ENCODE measurements around the gene WDR6. TPM values are rescaled to one million over a fixed set of nuclear protein-coding genes. Genes with fewer than 3 reads are reported as not detected.

The WDR6 gene
- total RNA-seq, 2 experiments from 2014 or later: 111 to 125 TPM

- CTCF ChIA-PET: interaction anchor here (0.6 to 4.2 kb wide), 5 partner anchors 8 to 21 kb away, joined by 4 to 45 read pairs (median 22); partner anchors contain the start of genes DALRD3, NDUFAF3 and P4HTM
- DNase-seq (no peak), ATAC-seq (no peak)
- no peaks in the 10 kb centered on the region for H3K9me3 Mint-ChIP-seq
- peaks cover 18% of the 10 kb centered on the region for H3K36me3 Mint-ChIP-seq (ENCODE audit: low read depth)
- intact Hi-C loops (cut with micrococcal nuclease): no loop called here
- POLR2A ChIA-PET: interaction anchor here (1.1 to 7.1 kb wide), 5 partner anchors 12 to 84 kb away, joined by 3 to 200 read pairs (median 27); partner anchors contain the start of genes DALRD3, IMPDH2, NDUFAF3 and P4HTM
- H3K27ac Mint-ChIP-seq: peak overlapping the region; percentile 31
- no peaks in the 10 kb centered on the region for H3K27me3 Mint-ChIP-seq
- TF ChIP-seq CTCF (IDR thresholded peaks at IDR 0.05): no peak
- H3K4me1 Mint-ChIP-seq (ENCODE audit: low read depth): peaks cover 17% of the 10 kb centered on the region
- peak overlapping the region; percentile 17 for H3K4me3 Mint-ChIP-seq
Measured at GRCh38 chr3:49009396-49009795, 2.2 kb downstream of the WDR6 start.

GRCh38 chr3:49012441-49013017 lies 5.3 kb downstream of the WDR6 start:
- Mint-ChIP-seq H3K36me3 (ENCODE audit: low read depth) (peaks cover 24% of the 10 kb centered on the region), H3K27me3 (no peaks in the 10 kb centered on the region), H3K27ac (no peak overlapping the region), H3K4me3 (no peak overlapping the region), H3K4me1 (ENCODE audit: low read depth) (peaks cover 17% of the 10 kb centered on the region), H3K9me3 (no peaks in the 10 kb centered on the region)
- intact Hi-C loops (cut with micrococcal nuclease): no loop called here
- CTCF ChIA-PET: interaction anchor here (0.9 to 8.6 kb wide), 4 partner anchors 7 to 48 kb away, joined by 3 to 78 read pairs (median 11); partner anchors contain the start of genes NDUFAF3 and P4HTM
- TF ChIP-seq CTCF (IDR thresholded peaks at IDR 0.05): no peak
- DNase-seq: no peak
- no peak for ATAC-seq
- POLR2A ChIA-PET: interaction anchor here (0.6 to 7.9 kb wide), 8 partner anchors 11 to 93 kb away, joined by 3 to 90 read pairs (median 5); partner anchors contain the start of genes ARIH2, IMPDH2 and NDUFAF3

- Mint-ChIP-seq H3K27ac (no peak overlapping the region), H3K4me3 (no peak overlapping the region), H3K4me1 (ENCODE audit: low read depth) (peaks cover 13% of the 10 kb centered on the region), H3K27me3 (no peaks in the 10 kb centered on the region), H3K36me3 (ENCODE audit: low read depth) (peaks cover 19% of the 10 kb centered on the region), H3K9me3 (no peaks in the 10 kb centered on the region)
- POLR2A ChIA-PET: interaction anchor here (1.3 to 7.9 kb wide), 5 partner anchors 11 to 69 kb away, joined by 3 to 90 read pairs (median 6); partner anchors contain the start of genes IMPDH2 and NDUFAF3
- CTCF ChIA-PET: interaction anchor here (0.5 to 8.6 kb wide), 7 partner anchors 9 to 26 kb away, joined by 3 to 78 read pairs (median 4); partner anchors contain the start of genes IMPDH2, NDUFAF3 and P4HTM
- DNase-seq: no peak
- intact Hi-C loops (cut with micrococcal nuclease): no loop called here
- no peak for TF ChIP-seq CTCF (IDR thresholded peaks at IDR 0.05)
- no peak for ATAC-seq
Measured at GRCh38 chr3:49013113-49013737, 6.0 kb downstream of the WDR6 start.

DNA sequence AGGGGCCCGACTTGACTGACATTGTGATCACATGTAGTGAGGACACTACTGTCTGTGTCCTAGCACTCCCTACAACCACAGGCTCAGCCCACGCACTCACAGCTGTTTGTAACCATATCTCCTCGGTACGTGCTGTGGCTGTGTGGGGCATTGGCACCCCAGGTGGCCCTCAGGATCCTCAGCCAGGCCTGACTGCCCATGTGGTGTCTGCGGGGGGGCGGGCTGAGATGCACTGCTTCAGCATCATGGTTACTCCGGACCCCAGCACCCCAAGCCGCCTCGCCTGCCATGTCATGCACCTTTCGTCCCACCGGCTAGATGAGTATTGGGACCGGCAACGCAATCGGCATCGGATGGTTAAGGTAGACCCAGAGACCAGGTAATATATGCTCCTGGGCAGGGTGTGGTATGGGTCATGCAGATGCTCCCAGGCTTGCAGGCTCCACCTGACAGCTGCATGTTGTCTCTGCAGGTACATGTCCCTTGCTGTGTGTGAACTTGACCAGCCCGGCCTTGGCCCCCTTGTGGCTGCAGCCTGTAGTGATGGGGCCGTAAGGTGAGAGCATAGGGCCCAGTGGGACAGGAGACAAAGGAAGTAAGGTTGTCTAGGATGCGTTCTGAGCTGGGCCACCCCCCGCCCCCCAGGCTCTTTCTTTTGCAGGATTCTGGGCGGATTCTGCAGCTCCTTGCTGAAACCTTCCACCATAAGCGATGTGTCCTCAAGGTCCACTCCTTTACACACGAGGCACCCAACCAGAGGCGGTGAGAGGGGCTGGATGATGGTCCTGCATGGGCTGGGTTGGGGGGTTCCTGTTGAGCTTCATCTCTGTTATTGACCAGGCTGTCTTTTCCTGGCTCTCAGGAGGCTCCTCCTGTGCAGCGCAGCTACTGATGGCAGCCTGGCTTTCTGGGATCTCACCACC lies 6.8 kb downstream of the WDR6 start:
- CTCF ChIA-PET: interaction anchor here (0.5 to 8.6 kb wide), 10 partner anchors 8 to 26 kb away, joined by 3 to 78 read pairs (median 4); partner anchors contain the start of genes IMPDH2, NDUFAF3 and P4HTM
- Mint-ChIP-seq H3K36me3 (ENCODE audit: low read depth) (peaks cover 18% of the 10 kb centered on the region), H3K4me3 (no peak overlapping the region), H3K27me3 (no peaks in the 10 kb centered on the region), H3K9me3 (no peaks in the 10 kb centered on the region), H3K4me1 (ENCODE audit: low read depth) (peaks cover 11% of the 10 kb centered on the region), H3K27ac (no peak overlapping the region)
- DNase-seq (peak; percentile 67), ATAC-seq (peak; percentile 51)
- POLR2A ChIA-PET: interaction anchor here (0.6 to 7.9 kb wide), 6 partner anchors 10 to 159 kb away, joined by 3 to 90 read pairs (median 6); partner anchors contain the start of genes IMPDH2 and NDUFAF3
- peak; percentile 45 for TF ChIP-seq CTCF (IDR thresholded peaks at IDR 0.05)
- intact Hi-C loops (cut with micrococcal nuclease): no loop called here

All from activated CD8-positive, alpha-beta T cell treated with anti-CD3 and anti-CD28 coated beads for 36 hours (primary cell).